ENCODE data around the gene KARS1. TPM values are rescaled to one million over a fixed set of nuclear protein-coding genes. Genes with fewer than 3 reads are reported as not detected.
A peak's percentile ranks its signal among the peaks of the same experiment; 100 is the strongest.

Gene KARS1
- total and polyA plus RNA-seq, 2 donors (not counting 1 experiment from before 2014, with no cell fraction given): 126 to 148 TPM

- no peak for TF ChIP-seq CTCF (conservative IDR thresholded peaks at IDR 0.05 in 1 of 2, IDR thresholded peaks at IDR 0.05 in 1 of 2; ENCODE audit: low read depth in 1 of 2, low read length in 2 of 2)
- no peak for TF ChIP-seq EZH2 (IDR thresholded peaks at IDR 0.05; ENCODE audit: low read length, missing control alignments)
- Histone ChIP-seq H3K4me1 (ENCODE audit: control insufficient read depth, extremely low read depth, insufficient read depth, low read length) (no peaks in the 10 kb centered on the region), H4K20me1 (ENCODE audit: control insufficient read depth, extremely low read depth, insufficient read depth, low read length) (no peaks in the 10 kb centered on the region), H3K36me3 (ENCODE audit: control insufficient read depth, insufficient read depth, low read length) (peaks cover 17% of the 10 kb centered on the region), H3K27ac (ENCODE audit: insufficient read depth, low read length) (no peak overlapping the region), H2AFZ (ENCODE audit: low read length) (no peak overlapping the region), H3K79me2 (ENCODE audit: control insufficient read depth, insufficient read depth, low read length) (no peaks in the 10 kb centered on the region), H3K9me3 (ENCODE audit: control insufficient read depth, insufficient read depth, low read depth, low read length) (no peaks in the 10 kb centered on the region), H3K4me3 (replicated peaks in 1 of 4; ENCODE audit: control extremely low read depth in 1 of 4, insufficient read depth in 1 of 4, low read depth in 3 of 4, low read length in 4 of 4) (no peak overlapping the region), H3K4me2 (ENCODE audit: extremely low read depth, insufficient read depth, low read length) (no peak overlapping the region), H3K9ac (ENCODE audit: insufficient read depth, low read length) (no peak overlapping the region), H3K27me3 (ENCODE audit: control insufficient read depth, insufficient read depth, low read length) (no peaks in the 10 kb centered on the region)
- no peak for DNase-seq (ENCODE audit: low read depth in 2 of 2)
Observed at GRCh38 chr16:75629132-75629531, 18.3 kb downstream of the KARS1 start.

- H3K36me3 ChIP-seq (ENCODE audit: control insufficient read depth, insufficient read depth, low read length): peaks cover 15% of the 10 kb centered on the region
- no peak overlapping the region for H3K4me3 ChIP-seq (replicated peaks in 1 of 4; ENCODE audit: control extremely low read depth in 1 of 4, insufficient read depth in 1 of 4, low read depth in 3 of 4, low read length in 4 of 4)
- H3K27me3 ChIP-seq (ENCODE audit: control insufficient read depth, insufficient read depth, low read length): no peaks in the 10 kb centered on the region
- no peaks in the 10 kb centered on the region for H3K79me2 ChIP-seq (ENCODE audit: control insufficient read depth, insufficient read depth, low read length)
- H3K4me2 ChIP-seq (ENCODE audit: extremely low read depth, insufficient read depth, low read length): no peak overlapping the region
- no peaks in the 10 kb centered on the region for H3K4me1 ChIP-seq (ENCODE audit: control insufficient read depth, extremely low read depth, insufficient read depth, low read length)
- no peak overlapping the region for H2AFZ ChIP-seq (ENCODE audit: low read length)
- H3K27ac ChIP-seq (ENCODE audit: insufficient read depth, low read length): no peak overlapping the region
- TF ChIP-seq CTCF (conservative IDR thresholded peaks at IDR 0.05 in 1 of 2, IDR thresholded peaks at IDR 0.05 in 1 of 2; ENCODE audit: low read depth in 1 of 2, low read length in 2 of 2): no peak
- TF ChIP-seq EZH2 (IDR thresholded peaks at IDR 0.05; ENCODE audit: low read length, missing control alignments): no peak
- no peak overlapping the region for H3K9ac ChIP-seq (ENCODE audit: insufficient read depth, low read length)
- H3K9me3 ChIP-seq (ENCODE audit: control insufficient read depth, insufficient read depth, low read depth, low read length): no peaks in the 10 kb centered on the region
- no peaks in the 10 kb centered on the region for H4K20me1 ChIP-seq (ENCODE audit: control insufficient read depth, extremely low read depth, insufficient read depth, low read length)
- DNase-seq (ENCODE audit: low read depth in 2 of 2): no peak
Observed at GRCh38 chr16:75628351-75628750, 19.1 kb downstream of the KARS1 start.

- Histone ChIP-seq H3K27ac (ENCODE audit: insufficient read depth, low read length) (no peak overlapping the region), H3K36me3 (ENCODE audit: control insufficient read depth, insufficient read depth, low read length) (peaks cover 15% of the 10 kb centered on the region)
Observed at GRCh38 chr16:75627851-75628250, 19.6 kb downstream of the KARS1 start.

More at GRCh38 chr16:75627851-75628250, 19.6 kb downstream of the KARS1 start:
- no peak overlapping the region for H3K4me2 ChIP-seq (ENCODE audit: extremely low read depth, insufficient read depth, low read length)
- no peaks in the 10 kb centered on the region for H4K20me1 ChIP-seq (ENCODE audit: control insufficient read depth, extremely low read depth, insufficient read depth, low read length)
- no peak overlapping the region for H3K4me3 ChIP-seq (replicated peaks in 1 of 4; ENCODE audit: control extremely low read depth in 1 of 4, insufficient read depth in 1 of 4, low read depth in 3 of 4, low read length in 4 of 4)
- no peaks in the 10 kb centered on the region for H3K27me3 ChIP-seq (ENCODE audit: control insufficient read depth, insufficient read depth, low read length)
- H3K9me3 ChIP-seq (ENCODE audit: control insufficient read depth, insufficient read depth, low read depth, low read length): no peaks in the 10 kb centered on the region
- peak in 1 of 2 donors; percentile 32 for DNase-seq (ENCODE audit: low read depth in 2 of 2)
- TF ChIP-seq CTCF (conservative IDR thresholded peaks at IDR 0.05 in 1 of 2, IDR thresholded peaks at IDR 0.05 in 1 of 2; ENCODE audit: low read depth in 1 of 2, low read length in 2 of 2) (no peak), EZH2 (IDR thresholded peaks at IDR 0.05; ENCODE audit: low read length, missing control alignments) (no peak)
- H2AFZ ChIP-seq (ENCODE audit: low read length): no peak overlapping the region
- H3K79me2 ChIP-seq (ENCODE audit: control insufficient read depth, insufficient read depth, low read length): no peaks in the 10 kb centered on the region
- no peak overlapping the region for H3K9ac ChIP-seq (ENCODE audit: insufficient read depth, low read length)
- no peaks in the 10 kb centered on the region for H3K4me1 ChIP-seq (ENCODE audit: control insufficient read depth, extremely low read depth, insufficient read depth, low read length)
